CD4-positive, alpha-beta T cell treated with Interleukin-4 for 4 hours (primary cell): ENCODE results near the gene OR52R1.
"Not testable (repeated sequence)": the region's sequence is repeated elsewhere in the genome, so short reads cannot be mapped to it uniquely, and the experiment has no call there.

Experiments
- DNase-seq: peaks from one replicate; pipeline ENCODE4 v3.0.0-alpha.2; 2020

The OR52R1 gene

GRCh38 chr11:4804280-4804679 is at the start of gene OR52R1:
OR52R1 (minus strand) TSS chr11:4804380; CDS start chr11:4804380, 0 bp downstream.
- DNase-seq, result no peak

GRCh38 chr11:4851033-4851432 is 46.9 kb upstream of the OR52R1 start:
- no peak for DNase-seq

GRCh38 chr11:4848908-4849532 is 44.8 kb upstream of the OR52R1 start, which contains the start of gene OR51S1:
OR51S1 (minus strand) TSS chr11:4849208; CDS start chr11:4849208, 0 bp downstream.
- DNase-seq, result no peak

GRCh38 chr11:4839851-4840549 is 35.8 kb upstream of the OR52R1 start:
- DNase-seq, result no peak

- no peak for DNase-seq
Observed at GRCh38 chr11:4830909-4831308, 26.7 kb upstream of the OR52R1 start.

- no peak for DNase-seq
Observed at GRCh38 chr11:4830346-4830745, 26.2 kb upstream of the OR52R1 start.

GRCh38 chr11:4826425-4826824 is 22.2 kb upstream of the OR52R1 start:
- no peak for DNase-seq

- no peak for DNase-seq
Observed at GRCh38 chr11:4825132-4825531, 21.0 kb upstream of the OR52R1 start.

- DNase-seq, result no peak
Observed at GRCh38 chr11:4821021-4821420, 16.8 kb upstream of the OR52R1 start, which contains the start of gene OR51F2. OR51F2 (plus strand) TSS chr11:4821321; CDS start chr11:4821422, 101 bp downstream.

GRCh38 chr11:4809246-4809645 is 5.1 kb upstream of the OR52R1 start:
- no peak for DNase-seq

GRCh38 chr11:4808476-4808875 is 4.3 kb upstream of the OR52R1 start:
- no peak for DNase-seq

GRCh38 chr11:4801316-4801715 is 2.9 kb downstream of the OR52R1 start:
- not testable (repeated sequence) for DNase-seq

- no peak for DNase-seq
Observed at GRCh38 chr11:4798427-4799183, 5.6 kb downstream of the OR52R1 start.

GRCh38 chr11:4797206-4797605 is 7.0 kb downstream of the OR52R1 start:
- no peak for DNase-seq

- no peak for DNase-seq
Observed at GRCh38 chr11:4782454-4782853, 21.7 kb downstream of the OR52R1 start.

GRCh38 chr11:4769838-4770237 is 34.3 kb downstream of the OR52R1 start, which contains the start of gene OR51F1:
OR51F1 (minus strand) TSS chr11:4769938; CDS start chr11:4769938, 0 bp downstream.
- DNase-seq, result no peak

GRCh38 chr11:4768094-4768493 is 36.1 kb downstream of the OR52R1 start:
- no peak for DNase-seq

- DNase-seq, result no peak
Observed at GRCh38 chr11:4766420-4767043, 37.6 kb downstream of the OR52R1 start.

GRCh38 chr11:4763096-4763495 is 41.1 kb downstream of the OR52R1 start:
- no peak for DNase-seq
